NCI-H345 treated with DMSO at 0.1 percent for 48 hours (cell line): ENCODE measurements around the gene SORCS2.

Source experiments
- DNase-seq: peaks from one replicate; lab custom pipeline; 2025; ENCODE audit not compliant: unreplicated experiment; lab: John Stamatoyannopoulos, UW

The SORCS2 gene

GRCh38 chr4:7654550-7655445 lies 462.5 kb downstream of the SORCS2 start:
- no peak for DNase-seq

DNA sequence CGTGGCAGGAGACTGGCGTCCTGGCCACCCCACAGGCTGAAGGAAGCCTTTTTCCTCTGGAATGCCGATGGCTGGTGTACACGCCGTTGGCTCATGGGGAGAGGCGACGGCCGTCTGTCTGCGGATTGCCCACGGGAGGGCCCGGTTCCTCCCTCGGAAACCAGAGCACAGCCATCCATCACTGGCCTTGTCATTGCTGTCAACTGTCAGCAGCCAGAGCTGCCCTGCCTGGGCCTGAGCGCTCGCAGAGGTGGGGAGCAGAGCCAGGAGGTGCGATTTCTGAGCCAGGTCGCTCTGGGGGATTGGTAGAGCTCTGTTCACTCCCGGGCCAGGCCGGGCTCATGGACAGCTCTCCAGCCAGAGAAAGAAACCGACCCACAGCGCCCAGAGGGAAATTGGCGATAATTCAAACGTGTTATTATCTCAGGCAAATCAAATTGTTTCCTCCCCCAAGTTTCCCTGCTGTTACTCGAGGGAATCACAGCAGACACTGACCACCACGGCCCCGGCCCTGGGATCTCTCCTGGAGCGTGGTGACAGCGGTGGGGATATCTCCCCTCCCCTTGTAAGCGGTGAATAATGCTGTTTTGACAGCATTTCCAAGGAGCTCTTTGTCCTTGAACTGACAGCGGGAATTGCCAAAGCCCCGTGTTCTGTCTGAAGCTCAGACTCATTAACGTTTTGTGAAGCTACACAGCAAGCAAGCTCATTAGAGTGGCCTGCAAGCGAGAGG lies 463.3 kb downstream of the SORCS2 start:
- no peak for DNase-seq

- DNase-seq = no peak
Observed at GRCh38 chr4:7656244-7656800, 464.0 kb downstream of the SORCS2 start.

- no peak for DNase-seq
Observed at GRCh38 chr4:7657545-7658297, 465.4 kb downstream of the SORCS2 start.

GRCh38 chr4:7658341-7659204 lies 466.2 kb downstream of the SORCS2 start:
- DNase-seq = no peak

DNA sequence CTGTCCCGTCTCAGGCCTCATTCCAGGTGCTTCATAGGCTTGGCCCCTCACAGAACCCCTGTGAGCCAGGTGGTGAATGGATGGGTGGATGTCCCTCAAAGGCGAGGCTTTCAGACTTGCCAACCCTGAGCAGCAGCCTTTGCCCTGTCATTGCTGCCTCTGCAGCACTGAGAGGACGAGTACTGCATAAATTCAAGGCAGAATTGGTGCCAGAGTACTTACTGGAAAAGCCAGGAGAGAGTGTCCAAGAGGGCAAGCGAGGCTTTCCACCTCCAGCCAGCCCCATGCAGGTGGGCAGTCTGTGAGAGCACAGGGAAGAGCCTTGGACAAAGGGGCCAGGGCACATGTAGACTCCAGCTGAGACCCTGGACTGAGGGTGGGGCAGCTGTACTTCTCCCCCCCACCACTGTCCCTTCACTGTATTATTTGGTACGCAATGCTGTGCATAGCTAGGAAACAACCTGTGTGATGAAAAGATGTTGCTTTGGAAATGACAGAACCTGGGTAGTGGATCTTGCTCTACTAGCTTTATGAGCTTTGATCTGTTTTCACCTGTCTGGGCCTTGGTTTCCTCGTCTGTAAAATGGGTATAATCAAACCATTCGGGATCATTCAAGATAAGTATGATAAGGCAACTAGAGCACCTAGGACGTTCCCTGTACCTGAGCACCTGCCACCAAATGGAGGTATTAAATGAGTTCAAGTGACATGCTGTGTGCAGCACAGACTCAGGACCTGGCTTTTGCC lies 467.3 kb downstream of the SORCS2 start:
- DNase-seq = no peak

GRCh38 chr4:7660176-7661039 lies 468.1 kb downstream of the SORCS2 start:
- no peak for DNase-seq

DNA sequence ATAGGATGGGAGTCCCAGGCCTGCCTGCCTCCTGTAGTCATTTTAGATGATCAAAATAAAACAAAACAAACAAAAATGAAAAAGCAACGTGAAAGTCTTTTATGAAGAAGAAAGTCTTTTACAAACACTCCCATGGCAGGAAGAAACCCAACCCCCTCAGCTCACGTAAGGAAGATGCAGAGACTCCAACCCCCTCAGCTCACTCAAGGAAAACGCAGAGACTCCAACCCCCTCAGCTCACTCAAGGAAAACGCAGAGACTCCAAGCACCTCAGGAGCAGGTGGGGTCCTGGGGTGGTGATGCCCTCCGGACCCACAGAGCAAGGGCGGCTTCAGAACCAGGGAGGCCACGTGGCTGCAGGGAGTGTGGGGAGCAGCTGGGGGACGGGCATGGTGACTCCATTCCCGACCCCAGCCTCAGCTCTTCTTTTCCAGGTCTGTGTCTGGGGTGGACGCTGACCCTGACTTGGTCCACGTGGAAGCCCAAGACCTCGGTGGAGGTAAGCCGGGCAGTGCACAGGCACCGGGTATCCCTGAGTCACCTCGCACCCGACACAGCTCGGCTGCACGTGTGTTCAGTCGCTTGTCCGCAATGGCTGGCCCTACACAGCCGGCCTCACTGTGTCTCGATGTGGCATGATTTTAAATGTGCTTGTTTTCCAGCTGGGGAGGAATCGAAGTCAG lies 468.9 kb downstream of the SORCS2 start:
- DNase-seq = no peak

DNA sequence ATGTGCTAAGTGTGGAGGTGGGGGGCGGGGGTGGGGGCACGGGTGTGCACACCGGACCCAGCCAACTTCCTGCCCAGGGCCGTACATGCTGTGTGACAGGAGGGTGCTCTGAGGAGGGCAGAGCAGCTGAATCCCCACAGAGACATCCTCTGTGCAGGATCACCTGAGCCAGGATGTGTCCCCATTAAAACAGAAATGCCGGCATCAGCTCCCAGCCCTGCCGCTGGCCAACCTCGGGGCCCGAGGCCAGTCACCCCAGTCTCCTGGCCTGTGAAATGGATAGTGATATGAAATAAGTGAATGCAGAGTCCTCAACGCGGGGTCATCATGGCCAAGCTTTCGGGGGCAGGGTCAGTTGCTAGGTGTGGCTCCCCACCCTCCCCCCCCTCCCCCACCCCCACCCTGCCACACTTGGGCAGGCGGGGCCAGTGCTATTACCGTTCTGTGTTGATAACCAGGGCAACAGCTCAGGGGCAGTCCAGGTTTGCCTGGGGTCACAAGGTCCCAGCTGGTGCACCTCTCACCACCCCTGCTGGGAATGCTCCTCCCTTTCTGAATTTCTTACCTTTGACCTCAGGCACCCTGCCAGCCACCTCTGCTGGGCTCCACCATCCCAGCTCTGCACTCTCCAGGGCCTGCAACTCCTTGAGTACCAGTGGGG lies 469.6 kb downstream of the SORCS2 start:
- DNase-seq = no peak

DNA sequence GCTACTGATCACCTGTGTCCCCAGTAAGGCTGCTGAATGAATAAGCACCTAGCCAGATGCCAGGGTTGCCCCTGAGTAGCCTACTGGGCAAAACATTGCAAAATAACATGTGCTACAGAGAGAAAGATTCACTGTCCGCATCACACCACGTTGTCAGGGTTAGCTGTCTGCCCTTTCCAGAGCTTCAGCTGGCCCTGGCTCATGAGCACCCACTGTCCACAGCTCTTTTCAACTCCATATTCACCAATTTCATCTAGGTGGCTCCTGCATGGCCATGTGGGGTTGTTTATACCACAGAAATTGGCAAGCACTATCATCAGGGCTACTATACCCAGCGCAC lies 470.1 kb downstream of the SORCS2 start:
- no peak for DNase-seq

GRCh38 chr4:7663075-7663541 lies 470.8 kb downstream of the SORCS2 start:
- DNase-seq = no peak

DNA sequence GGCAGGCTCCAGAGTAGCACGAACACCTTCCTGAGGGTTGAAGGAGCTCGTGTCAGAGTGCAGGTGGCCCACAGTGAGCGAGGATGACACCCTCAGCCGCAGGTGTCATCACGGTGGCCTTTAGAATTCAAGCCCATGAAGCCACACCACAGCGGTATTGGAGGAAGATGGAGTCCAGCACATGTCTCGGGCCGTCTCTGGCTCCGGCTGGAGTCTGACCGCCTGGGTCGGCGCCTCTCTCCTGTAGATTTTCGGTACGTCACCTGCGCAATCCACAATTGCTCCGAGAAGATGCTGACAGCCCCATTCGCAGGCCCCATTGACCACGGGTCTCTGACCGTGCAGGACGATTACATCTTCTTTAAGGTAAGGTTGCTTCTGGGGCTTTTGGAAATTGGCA lies 471.8 kb downstream of the SORCS2 start:
- DNase-seq = no peak

- DNase-seq = no peak
Observed at GRCh38 chr4:7665321-7665720, 473.0 kb downstream of the SORCS2 start.

DNA sequence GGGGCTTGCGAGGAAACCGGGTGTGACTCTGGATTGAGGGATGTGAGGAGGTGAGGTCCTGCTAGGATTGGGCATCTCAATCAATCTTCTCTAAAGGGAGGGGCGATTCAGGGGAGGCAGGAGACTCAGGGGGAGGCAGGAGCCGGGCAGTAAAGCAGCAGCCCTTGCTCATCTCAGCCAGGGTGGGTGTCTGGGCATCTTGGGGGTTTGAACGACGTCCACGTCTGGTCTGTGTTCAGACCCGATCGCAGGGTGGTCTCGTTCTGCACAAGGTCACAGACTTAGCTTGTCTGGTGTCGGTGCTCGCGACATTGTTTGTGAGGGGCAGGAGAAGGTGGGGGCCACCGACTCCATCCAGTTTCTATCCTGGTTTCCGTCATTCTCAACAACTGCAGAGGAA lies 473.7 kb downstream of the SORCS2 start:
- no peak for DNase-seq

DNA sequence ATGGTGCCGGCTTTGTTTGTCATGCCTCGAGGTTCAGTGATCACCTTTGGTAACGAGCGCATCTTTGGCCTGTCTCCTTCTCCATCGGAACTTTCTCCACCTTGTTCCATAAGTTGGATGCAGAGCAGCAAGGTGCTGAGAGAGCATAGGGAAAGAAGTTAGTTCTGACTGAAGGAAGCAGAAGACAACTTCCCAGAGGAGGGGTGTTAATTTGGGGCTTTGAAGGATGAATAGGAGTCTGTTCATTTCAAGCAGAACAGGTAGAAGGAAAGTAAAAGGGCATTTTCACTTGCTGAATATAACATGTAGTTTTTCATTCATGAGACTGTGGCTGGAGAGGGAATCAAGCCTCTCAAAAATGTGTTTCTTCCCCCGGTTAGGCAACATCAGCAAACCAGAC lies 474.4 kb downstream of the SORCS2 start:
- DNase-seq = no peak

GRCh38 chr4:7668271-7668670 lies 475.9 kb downstream of the SORCS2 start:
- no peak for DNase-seq

DNA sequence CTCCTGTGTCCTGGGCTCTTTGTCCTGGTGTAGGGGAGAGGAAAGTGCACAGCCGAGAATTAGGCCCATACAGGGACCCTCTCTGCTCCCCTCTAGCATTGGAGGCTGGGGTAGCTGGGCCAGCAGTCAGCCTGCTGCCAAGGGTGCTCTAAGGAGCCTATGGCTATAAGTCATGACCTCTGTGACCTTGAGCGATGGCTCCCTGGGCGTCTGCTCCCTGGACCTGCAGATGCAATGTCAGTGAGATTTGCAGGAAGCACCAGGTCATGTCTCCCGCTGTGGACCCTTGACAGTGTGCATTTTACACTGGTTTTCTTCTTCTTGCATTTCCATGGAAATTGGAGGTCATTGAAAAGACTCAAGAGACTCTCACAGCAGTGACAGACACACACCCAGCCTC lies 476.5 kb downstream of the SORCS2 start:
- no peak for DNase-seq

GRCh38 chr4:7672601-7673000 lies 480.3 kb downstream of the SORCS2 start:
- no peak for DNase-seq
